COLO829 (cell line): ENCODE data around the gene PANK4.

Experiments used
- DNase-seq: peaks from one replicate; pipeline ENCODE4 v3.0.0; 2012; ENCODE audit warnings: low spot score

The PANK4 gene

GRCh38 chr1:2544875-2545640, 18.7 kb upstream of the PANK4 start:
- DNase-seq, result no peak

GRCh38 chr1:2544093-2544874, 17.9 kb upstream of the PANK4 start:
- no peak for DNase-seq

- no peak for DNase-seq
Measured at GRCh38 chr1:2543543-2544092, 17.2 kb upstream of the PANK4 start.

- DNase-seq, result no peak
Measured at GRCh38 chr1:2542246-2542915, 16.0 kb upstream of the PANK4 start.

- no peak for DNase-seq
Measured at GRCh38 chr1:2541619-2542245, 15.3 kb upstream of the PANK4 start.

- no peak for DNase-seq
Measured at GRCh38 chr1:2540816-2541492, 14.6 kb upstream of the PANK4 start.

GRCh38 chr1:2539312-2539907, 13.0 kb upstream of the PANK4 start:
- no peak for DNase-seq

GRCh38 chr1:2538872-2539271, 12.5 kb upstream of the PANK4 start:
- DNase-seq, result no peak

GRCh38 chr1:2538376-2538775, 12.0 kb upstream of the PANK4 start:
- no peak for DNase-seq

- DNase-seq, result no peak
Measured at GRCh38 chr1:2537784-2538115, 11.4 kb upstream of the PANK4 start.

GRCh38 chr1:2535981-2536380, 9.6 kb upstream of the PANK4 start:
- no peak for DNase-seq

- DNase-seq, result no peak
Measured at GRCh38 chr1:2535455-2535854, 9.1 kb upstream of the PANK4 start.

- no peak for DNase-seq
Measured at GRCh38 chr1:2534687-2535441, 8.5 kb upstream of the PANK4 start.

- DNase-seq, result no peak
Measured at GRCh38 chr1:2534315-2534686, 7.9 kb upstream of the PANK4 start.

- no peak for DNase-seq
Measured at GRCh38 chr1:2533365-2533764, 7.0 kb upstream of the PANK4 start.

GRCh38 chr1:2532485-2533160, 6.2 kb upstream of the PANK4 start:
- no peak for DNase-seq

GRCh38 chr1:2530513-2531361, 4.3 kb upstream of the PANK4 start:
- no peak for DNase-seq

GRCh38 chr1:2529784-2530512, 3.6 kb upstream of the PANK4 start, which contains the start of gene HES5:
TSS of gene HES5 (minus strand) at chr1:2530263. CDS start at chr1:2530164, 99 bp downstream.
- DNase-seq, result no peak
